Astrocyte (in vitro differentiated cells and primary cell): ENCODE results near the gene RAD50. TPM values are rescaled to one million over a fixed set of nuclear protein-coding genes. Genes with fewer than 3 reads are reported as not detected.
"Not testable (repeated sequence)": the region's sequence is repeated elsewhere in the genome, so short reads cannot be mapped to it uniquely, and the experiment has no call there.

Experiments
- DNase-seq: peaks from one replicate; pipeline ENCODE4 v3.0.0-alpha.2; 2010; ENCODE audit warnings: low read depth
- FAIRE-seq: peaks from 2 replicates; lab custom pipeline; 2011; peaks lifted over from hg19 to GRCh38; lab: Jason Lieb, UNC
- H2AFZ ChIP-seq: 2 replicates; pipeline ENCODE4 v1.6.0; 2012; ENCODE audit warnings: low read depth, low read length, inconsistent platforms
- H3K27ac ChIP-seq: 2 replicates; pipeline ENCODE4 v1.5.1; 2011; ENCODE audit warnings: low read depth, low read length, inconsistent platforms
- H3K27me3 ChIP-seq: 2 replicates; pipeline ENCODE4 v1.6.0; 2011; ENCODE audit warnings: low read length, inconsistent platforms; ENCODE audit not compliant: insufficient read depth
- H3K36me3 ChIP-seq: 2 replicates; pipeline ENCODE4 v1.5.1; 2011; ENCODE audit warnings: low read length, inconsistent platforms; ENCODE audit not compliant: insufficient read depth
- H3K4me1 ChIP-seq: 2 replicates; pipeline ENCODE4 v1.5.1; 2011; ENCODE audit warnings: low read length, inconsistent platforms; ENCODE audit not compliant: insufficient read depth
- H3K4me2 ChIP-seq: 2 replicates; pipeline ENCODE4 v1.6.0; 2012; ENCODE audit warnings: low read length, inconsistent platforms
- H3K4me3 ChIP-seq: 2 replicates; pipeline ENCODE4 v1.5.1; 2011; ENCODE audit warnings: low read depth, mild to moderate bottlenecking, low read length, inconsistent platforms; ENCODE audit not compliant: insufficient read depth
- H3K79me2 ChIP-seq: 2 replicates; pipeline ENCODE4 v1.6.0; 2012; ENCODE audit warnings: mild to moderate bottlenecking, low read length, inconsistent platforms; ENCODE audit not compliant: insufficient read depth
- H3K9ac ChIP-seq: 2 replicates; pipeline ENCODE4 v1.6.0; 2012; ENCODE audit warnings: mild to moderate bottlenecking, low read length, inconsistent platforms
- H3K9me3 ChIP-seq: 2 replicates; pipeline ENCODE4 v1.5.1; 2012; ENCODE audit warnings: low read depth, mild to moderate bottlenecking, low read length, inconsistent platforms; ENCODE audit not compliant: insufficient read depth
- H4K20me1 ChIP-seq: 2 replicates; pipeline ENCODE4 v1.6.0; 2012; ENCODE audit warnings: low read length, inconsistent platforms; ENCODE audit not compliant: insufficient read depth
- H3K27ac Mint-ChIP-seq: one replicate; pipeline ENCODE4 v1.8.0; 2021; ENCODE audit warnings: mild to moderate bottlenecking, mixed read lengths; ENCODE audit not compliant: unreplicated experiment
- H3K27me3 Mint-ChIP-seq: one replicate; pipeline ENCODE4 v1.8.0; 2021; ENCODE audit warnings: low read depth, mixed read lengths; ENCODE audit not compliant: unreplicated experiment
- H3K36me3 Mint-ChIP-seq: one replicate; pipeline ENCODE4 v1.8.0; 2021; ENCODE audit warnings: low read depth, mixed read lengths; ENCODE audit not compliant: unreplicated experiment
- H3K4me1 Mint-ChIP-seq: one replicate; pipeline ENCODE4 v1.8.0; 2021; ENCODE audit warnings: low read depth, mixed read lengths; ENCODE audit not compliant: unreplicated experiment
- H3K4me3 Mint-ChIP-seq: one replicate; pipeline ENCODE4 v1.8.0; 2021; ENCODE audit warnings: mild to moderate bottlenecking, moderate library complexity, mixed read lengths; ENCODE audit not compliant: unreplicated experiment
- H3K9me3 Mint-ChIP-seq: one replicate; pipeline ENCODE4 v1.8.0; 2021; ENCODE audit warnings: mild to moderate bottlenecking, mixed read lengths; ENCODE audit not compliant: unreplicated experiment
- EZH2 ChIP-seq: IDR thresholded peaks from 2 replicates; pipeline ENCODE4 v1.6.1; 2012; ENCODE audit warnings: mild to moderate bottlenecking, low read length, inconsistent platforms; ENCODE audit not compliant: insufficient read depth
- total RNA-seq: library from RNA; stranded (reverse); gene quantifications from 2 replicates; pipeline ENCODE4 v1.2.1, GENCODE V29; 2021
- TF ChIP-seq, protein P1 (sequence below): IDR thresholded peaks from 2 replicates; pipeline ENCODE4 v1.5.1; 2011; ENCODE audit warnings: low read depth, mild to moderate bottlenecking, inconsistent platforms, low read length, moderate library complexity; ENCODE audit not compliant: insufficient read depth

RAD50 gene
- total RNA-seq, 1 donor from 2014 or later: 26.8 TPM

DNA sequence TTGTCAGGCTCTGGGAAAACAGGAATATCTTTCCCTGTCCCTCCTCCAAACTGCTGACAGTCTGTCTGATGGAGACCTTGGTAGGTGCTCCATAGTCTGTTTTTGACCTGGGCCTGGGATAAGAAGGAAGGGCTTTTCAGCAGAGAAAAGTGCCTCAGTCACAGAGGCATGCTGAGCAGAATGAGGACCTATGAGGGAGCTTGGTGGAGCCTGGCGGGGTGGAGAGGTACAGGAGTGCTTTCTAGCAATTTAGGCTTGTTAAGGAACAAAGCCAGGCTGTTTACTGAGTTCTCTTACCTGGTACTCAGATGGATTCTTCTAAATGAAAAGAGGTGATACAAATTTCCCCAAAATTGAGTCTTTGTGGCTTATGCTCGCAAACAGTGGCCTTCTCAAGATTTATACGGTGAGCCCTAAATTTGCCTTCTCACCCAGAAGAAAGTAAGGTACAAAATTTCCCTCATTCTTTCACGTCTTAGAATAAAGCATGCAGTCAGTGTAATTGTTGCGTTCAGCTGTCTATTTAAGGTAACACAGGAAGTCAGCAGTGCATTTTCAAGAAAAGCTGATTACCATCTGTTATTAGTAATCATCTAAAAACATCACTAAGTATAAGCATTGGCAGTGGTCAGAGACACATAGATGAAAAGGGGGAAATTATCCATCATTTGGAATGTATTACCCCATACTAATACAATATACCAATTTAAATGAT is 72.6 kb downstream of the RAD50 start:
- Histone ChIP-seq H3K9ac (no peak overlapping the region), H3K27me3 (no peaks in the 10 kb centered on the region), H3K4me1 (no peaks in the 10 kb centered on the region), H2AFZ (no peak overlapping the region), H3K36me3 (peaks cover 2% of the 10 kb centered on the region), H3K4me3 (no peak overlapping the region), H3K79me2 (no peaks in the 10 kb centered on the region), H4K20me1 (no peaks in the 10 kb centered on the region), H3K27ac (no peak overlapping the region), H3K4me2 (no peak overlapping the region), H3K9me3 (no peaks in the 10 kb centered on the region)
- Mint-ChIP-seq H3K4me1 (peaks cover 2% of the 10 kb centered on the region), H3K27ac (no peak overlapping the region), H3K4me3 (no peak overlapping the region), H3K36me3 (peaks cover 4% of the 10 kb centered on the region), H3K27me3 (no peaks in the 10 kb centered on the region), H3K9me3 (peaks cover 2% of the 10 kb centered on the region)
- TF ChIP-seq, protein P1, sequence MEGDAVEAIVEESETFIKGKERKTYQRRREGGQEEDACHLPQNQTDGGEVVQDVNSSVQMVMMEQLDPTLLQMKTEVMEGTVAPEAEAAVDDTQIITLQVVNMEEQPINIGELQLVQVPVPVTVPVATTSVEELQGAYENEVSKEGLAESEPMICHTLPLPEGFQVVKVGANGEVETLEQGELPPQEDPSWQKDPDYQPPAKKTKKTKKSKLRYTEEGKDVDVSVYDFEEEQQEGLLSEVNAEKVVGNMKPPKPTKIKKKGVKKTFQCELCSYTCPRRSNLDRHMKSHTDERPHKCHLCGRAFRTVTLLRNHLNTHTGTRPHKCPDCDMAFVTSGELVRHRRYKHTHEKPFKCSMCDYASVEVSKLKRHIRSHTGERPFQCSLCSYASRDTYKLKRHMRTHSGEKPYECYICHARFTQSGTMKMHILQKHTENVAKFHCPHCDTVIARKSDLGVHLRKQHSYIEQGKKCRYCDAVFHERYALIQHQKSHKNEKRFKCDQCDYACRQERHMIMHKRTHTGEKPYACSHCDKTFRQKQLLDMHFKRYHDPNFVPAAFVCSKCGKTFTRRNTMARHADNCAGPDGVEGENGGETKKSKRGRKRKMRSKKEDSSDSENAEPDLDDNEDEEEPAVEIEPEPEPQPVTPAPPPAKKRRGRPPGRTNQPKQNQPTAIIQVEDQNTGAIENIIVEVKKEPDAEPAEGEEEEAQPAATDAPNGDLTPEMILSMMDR: no peak
- no peak for TF ChIP-seq EZH2
- DNase-seq (no peak), FAIRE-seq (no peak)

DNA sequence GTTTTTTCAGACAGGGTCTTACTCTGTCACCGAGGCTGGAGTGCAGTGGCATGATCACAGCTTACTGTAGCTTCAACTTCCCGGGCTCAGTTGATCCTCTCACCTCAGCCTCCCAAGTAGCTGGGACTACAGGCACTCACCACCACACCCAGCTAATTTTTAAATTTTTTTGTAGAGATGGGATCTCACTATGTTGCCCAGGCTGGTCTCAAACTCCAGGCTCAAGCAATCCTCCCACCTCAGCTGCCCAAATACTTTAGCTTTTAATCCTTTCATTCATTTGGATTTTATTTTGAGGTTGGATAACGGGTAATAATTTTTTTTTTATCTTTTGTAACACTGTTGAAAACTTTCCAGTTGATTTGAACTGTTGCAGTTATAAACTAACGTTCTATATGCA is 76.8 kb downstream of the RAD50 start:
- not testable (repeated sequence) for H3K36me3 ChIP-seq, FAIRE-seq, H3K4me1 ChIP-seq, H2AFZ ChIP-seq, H3K4me2 ChIP-seq, H3K4me1 Mint-ChIP-seq, H3K27me3 Mint-ChIP-seq, H3K27me3 ChIP-seq, DNase-seq, H3K9me3 ChIP-seq, H4K20me1 ChIP-seq, H3K9me3 Mint-ChIP-seq, H3K9ac ChIP-seq, H3K79me2 ChIP-seq, H3K4me3 ChIP-seq, H3K27ac ChIP-seq, H3K27ac Mint-ChIP-seq, H3K4me3 Mint-ChIP-seq
- peaks cover 11% of the 10 kb centered on the region for H3K36me3 Mint-ChIP-seq

DNA sequence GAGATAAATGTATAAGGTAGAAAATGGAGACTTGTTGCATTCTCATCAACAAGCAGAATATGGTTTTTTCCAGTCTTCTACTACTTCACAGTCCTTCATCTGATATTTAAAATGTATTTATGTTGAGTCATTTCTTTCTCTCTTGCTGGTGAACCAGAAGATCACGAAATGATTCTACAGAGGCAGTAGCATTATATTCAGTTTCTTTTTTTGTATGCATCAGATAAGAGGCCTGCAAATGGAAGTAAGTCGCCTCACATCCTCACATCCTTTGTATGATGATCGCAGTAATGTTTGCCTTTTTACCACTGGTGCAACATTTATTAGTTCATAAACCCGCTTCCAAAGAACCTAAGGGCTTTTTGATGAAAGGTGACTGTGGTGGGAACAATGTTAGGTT is 79.1 kb downstream of the RAD50 start:
- H3K27ac Mint-ChIP-seq: no peak overlapping the region
- Histone ChIP-seq H3K36me3 (peaks cover 6% of the 10 kb centered on the region), H3K4me2 (no peak overlapping the region), H3K4me3 (no peak overlapping the region), H3K9ac (no peak overlapping the region), H3K27me3 (no peaks in the 10 kb centered on the region), H2AFZ (no peak overlapping the region), H3K4me1 (no peaks in the 10 kb centered on the region), H3K9me3 (no peaks in the 10 kb centered on the region), H4K20me1 (no peaks in the 10 kb centered on the region), H3K79me2 (no peaks in the 10 kb centered on the region), H3K27ac (no peak overlapping the region)
- H3K9me3 Mint-ChIP-seq: peaks cover 2% of the 10 kb centered on the region
- H3K4me1 Mint-ChIP-seq: peaks cover 6% of the 10 kb centered on the region
- no peak overlapping the region for H3K4me3 Mint-ChIP-seq
- DNase-seq: no peak
- H3K36me3 Mint-ChIP-seq: peaks cover 12% of the 10 kb centered on the region
- TF ChIP-seq, protein P1: no peak
- TF ChIP-seq EZH2: no peak
- no peak for FAIRE-seq
- H3K27me3 Mint-ChIP-seq: no peaks in the 10 kb centered on the region
